A549 (cell line): ENCODE measurements around the gene MAP3K9. TPM values are rescaled to one million over a fixed set of nuclear protein-coding genes. Genes with fewer than 3 reads are reported as not detected.

Source experiments
- ATAC-seq, 2 experiments: fragments of 200-7000 bp in 1 of 2; fragments of >200 bp in 1 of 2; cut with Nextera tagmentation in 1 of 2; cut with Tn5 transposase in 1 of 2; 3 replicates each; pipeline versions ENCODE4 v1.8.0 to v1.9.1; 2018 to 2020; ENCODE audit warnings: mild to moderate bottlenecking in 1 of 2, moderate library complexity in 1 of 2
- CTCF ChIA-PET: fragments of 300-600 bp; sonication (Branson Sonifier 250); formaldehyde crosslinking; extraction: SDS; loops from one replicate; lab custom pipeline; 2021; ENCODE audit warnings: antibody characterized with exemption, inconsistent platforms; lab: Yijun Ruan, JAX
- POLR2A ChIA-PET: fragments of 350-600 bp; formaldehyde crosslinking; extraction: SDS; loops from one replicate; lab custom pipeline; 2021; ENCODE audit warnings: antibody characterized with exemption, inconsistent platforms; lab: Yijun Ruan, JAX
- DNase-seq, 2 experiments: peaks; one replicate each; pipeline versions ENCODE4 v3.0.0 to v3.0.0-alpha.2; 2011 to 2016; ENCODE audit warnings: low read depth in 1 of 2, low spot score in 1 of 2
- FAIRE-seq: peaks from 2 replicates; lab custom pipeline; 2011; peaks lifted over from hg19 to GRCh38; lab: Jason Lieb, UNC
- H3K27ac ChIP-seq, 2 experiments: fragments of >200 bp; sonication (Bioruptor Twin); formaldehyde crosslinking; 3 replicates each; pipeline ENCODE4 v1.5.1; 2016 to 2017
- H3K4me1 ChIP-seq: fragments of >200 bp; sonication (Bioruptor Twin); formaldehyde crosslinking; 3 replicates; pipeline ENCODE4 v1.6.1; 2016
- H3K4me2 ChIP-seq: fragments of >200 bp; sonication (Bioruptor Twin); formaldehyde crosslinking; 3 replicates; pipeline ENCODE4 v1.6.1; 2016
- H3K4me3 ChIP-seq: fragments of >200 bp; sonication (Bioruptor Twin); formaldehyde crosslinking; 3 replicates; pipeline ENCODE4 v1.5.1; 2016
- H3K9me3 ChIP-seq: fragments of >200 bp; sonication (Bioruptor Twin); formaldehyde crosslinking; 3 replicates; pipeline ENCODE4 v1.6.1; 2016
- CEBPB ChIP-seq, 2 experiments: fragments of >200 bp in 1 of 2; sonication (Bioruptor Twin) in 1 of 2; formaldehyde crosslinking in 1 of 2; IDR thresholded peaks; 2 replicates each; pipeline ENCODE4 v1.6.1; 2012 to 2016
- CHD2 ChIP-seq: fragments of 150-350 bp; IDR thresholded peaks from 2 replicates; pipeline ENCODE4 v1.6.1; 2014; ENCODE audit warnings: low read length; ENCODE audit not compliant: partially characterized antibody
- CHD4 ChIP-seq: fragments of 200-600 bp; sonication (generic); IDR thresholded peaks from 2 replicates; pipeline ENCODE4 v1.6.1; 2016; ENCODE audit warnings: antibody characterized with exemption, mild to moderate bottlenecking, borderline replicate concordance
- CTCF ChIP-seq: fragments of >200 bp; sonication (Bioruptor Twin); formaldehyde crosslinking; IDR thresholded peaks from 3 replicates; pipeline ENCODE4 v1.5.1; 2016
- E2F6 ChIP-seq: IDR thresholded peaks from 2 replicates; pipeline ENCODE4 v1.6.1; 2012; ENCODE audit warnings: low read depth, borderline replicate concordance
- EHF ChIP-seq: fragments of 250-450 bp; sonication (Bioruptor Pico); IDR thresholded peaks from 2 replicates; pipeline ENCODE4 v1.5.0; 2020; ENCODE audit warnings: mild to moderate bottlenecking
- ESRRA ChIP-seq: fragments of 150-350 bp; IDR thresholded peaks from 2 replicates; pipeline ENCODE4 v1.6.1; 2014; ENCODE audit warnings: mild to moderate bottlenecking, low read length, borderline replicate concordance
- HES2 ChIP-seq: fragments of >200 bp; sonication (Bioruptor Twin); formaldehyde crosslinking; IDR thresholded peaks from 2 replicates; pipeline ENCODE4 v1.6.1; 2016
- HMGXB4 ChIP-seq: fragments of 250-450 bp; sonication (Bioruptor Pico); IDR thresholded peaks from 2 replicates; pipeline ENCODE4 v1.5.0; 2021; ENCODE audit warnings: mild to moderate bottlenecking, moderate library complexity, borderline replicate concordance
- MYC ChIP-seq: IDR thresholded peaks from 2 replicates; pipeline ENCODE4 v1.6.1; 2012; ENCODE audit warnings: mild to moderate bottlenecking, inconsistent platforms, low read length, improper control_type of control experiment, borderline replicate concordance
- NPAS2 ChIP-seq: fragments of 250-450 bp; sonication (Bioruptor Pico); IDR thresholded peaks from 2 replicates; pipeline ENCODE4 v1.8.0; 2022; ENCODE audit warnings: mild to moderate bottlenecking, moderate library complexity, borderline replicate concordance
- PHF8 ChIP-seq: fragments of 200-600 bp; sonication (generic); IDR thresholded peaks from 2 replicates; pipeline ENCODE4 v1.6.1; 2016; ENCODE audit warnings: low read depth, mild to moderate bottlenecking, antibody characterized with exemption, moderate library complexity, borderline replicate concordance
- POLR2A ChIP-seq: IDR thresholded peaks from 2 replicates; pipeline ENCODE4 v1.6.1; 2012; ENCODE audit warnings: mild to moderate bottlenecking, low read length
- RAD21 ChIP-seq, 2 experiments: fragments of >200 bp in 1 of 2; sonication (Bioruptor Twin) in 1 of 2; formaldehyde crosslinking in 1 of 2; IDR thresholded peaks in 1 of 2; conservative IDR thresholded peaks in 1 of 2; 2 replicates in 1 of 2; 3 replicates in 1 of 2; pipeline ENCODE4 v1.6.1; 2012 to 2018; ENCODE audit warnings: inconsistent platforms in 1 of 2
- RCOR1 ChIP-seq: fragments of 150-350 bp; IDR thresholded peaks from 2 replicates; pipeline ENCODE4 v1.6.1; 2014; ENCODE audit warnings: antibody characterized with exemption, low read length, low read depth
- ZNF302 ChIP-seq: fragments of 250-450 bp; sonication (Bioruptor Pico); IDR thresholded peaks from 2 replicates; pipeline ENCODE4 v1.9.0; 2021; ENCODE audit warnings: inconsistent platforms, mild to moderate bottlenecking, moderate library complexity
- ZSCAN20 ChIP-seq: fragments of 250-450 bp; sonication (Bioruptor Pico); IDR thresholded peaks from 2 replicates; pipeline ENCODE4 v1.8.0; 2022; ENCODE audit warnings: mild to moderate bottlenecking, moderate library complexity
- WGBS: methylation state at CpG from one replicate; pipeline ENCODE4 v1.1.6; 2017; ENCODE audit errors: missing lambda C conversion rate; 5-methylcytosine and 5-hydroxymethylcytosine counted together
- polyA plus RNA-seq, 4 experiments: library from polyadenylated mRNA; depleted of rRNA in 3 of 4; stranded (reverse); fragments of >200 nt; fragmentation: RNase III in 1 of 4; extraction: RNeasy Plus Mini Kit Qiagen cat#74134 plus additional on column Dnase treatment in 1 of 4; gene quantifications; 2 replicates in 3 of 4; 3 replicates in 1 of 4; pipeline ENCODE4 v1.2.3, GENCODE V29; 2011 to 2017
- TF ChIP-seq, protein P1 (sequence below): fragments of 250-450 bp; sonication (Bioruptor Pico); IDR thresholded peaks from 2 replicates; pipeline ENCODE4 v1.5.0; 2020; ENCODE audit warnings: low read depth, mild to moderate bottlenecking, moderate library complexity
- TF ChIP-seq, protein P2 (sequence below): fragments of 150-350 bp; IDR thresholded peaks from 2 replicates; pipeline ENCODE4 v1.6.1; 2014; ENCODE audit warnings: low read depth, mild to moderate bottlenecking, low read length
- TF ChIP-seq, protein P3 (sequence below): fragments of 450-650 bp; IDR thresholded peaks from 2 replicates; pipeline ENCODE4 v1.6.1; 2014; ENCODE audit warnings: antibody characterized with exemption

Gene MAP3K9
- polyA plus RNA-seq, 2 of the 4 experiments (the other 2 are of a cell fraction): 5.3 to 8.5 TPM

DNA sequence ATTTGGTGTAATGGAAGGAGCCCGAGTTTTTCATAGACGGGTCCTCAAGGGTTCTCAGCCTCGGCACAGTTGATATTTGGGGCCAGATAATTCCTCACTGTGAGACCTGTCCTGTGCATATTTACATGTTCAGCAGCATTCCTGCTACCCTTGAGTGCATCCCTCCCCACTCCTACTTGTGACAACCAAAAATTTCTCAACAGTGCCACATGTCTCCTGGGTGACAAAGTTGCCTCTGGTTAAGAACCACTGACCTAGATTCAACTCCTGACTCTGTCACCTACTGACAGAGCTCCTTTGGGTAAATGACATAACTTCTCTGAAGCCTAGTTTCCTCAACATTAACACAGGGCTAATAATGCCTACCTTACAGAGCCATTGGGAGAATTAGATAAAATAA is 107.2 kb downstream of the MAP3K9 start:
- H3K4me1 ChIP-seq: peaks cover 28% of the 10 kb centered on the region
- no peak overlapping the region for H3K27ac ChIP-seq
- H3K4me3 ChIP-seq: no peak overlapping the region
- TF ChIP-seq MYC (no peak), CHD2 (no peak), PHF8 (no peak), ZSCAN20 (no peak)
- TF ChIP-seq, all 56 proteins: peak for 0
- no peaks in the 10 kb centered on the region for H3K9me3 ChIP-seq
- ChIA-PET CTCF (interaction anchor here (1.0 to 1.1 kb wide), 3 partner anchors 12 to 628 kb away, joined by 3 read pairs; no protein-coding TSS in a partner anchor), POLR2A (no interaction called here)
- no peak overlapping the region for H3K4me2 ChIP-seq
- DNase-seq (no peak), ATAC-seq (no peak), FAIRE-seq (no peak)
- 33% methylated on average over 3 of the region's 3 CpGs for WGBS

- ChIA-PET POLR2A (no interaction called here), CTCF (interaction anchor here (0.8 to 1.0 kb wide), 3 partner anchors 13 to 28 kb away, joined by 3 read pairs; no protein-coding TSS in a partner anchor)
- no peak overlapping the region for H3K27ac ChIP-seq
- H3K9me3 ChIP-seq: no peaks in the 10 kb centered on the region
- ATAC-seq (no peak), FAIRE-seq (no peak), DNase-seq (no peak)
- H3K4me2 ChIP-seq: no peak overlapping the region
- H3K4me1 ChIP-seq: peaks cover 24% of the 10 kb centered on the region
- H3K4me3 ChIP-seq: no peak overlapping the region
- TF ChIP-seq E2F6 (no peak), HMGXB4 (CRISPR knock-in tag) (no peak), ZSCAN20 (no peak), POLR2A (no peak), ZNF302 (CRISPR knock-in tag) (no peak), NPAS2 (CRISPR knock-in tag) (no peak)
These were observed 107.7 kb downstream of the MAP3K9 start for GRCh38 chr14:70701610-70702009.

GRCh38 chr14:70700955-70701585 is 108.2 kb downstream of the MAP3K9 start:
- Histone ChIP-seq H3K4me1 (peaks cover 20% of the 10 kb centered on the region), H3K4me3 (no peak overlapping the region), H3K4me2 (no peak overlapping the region), H3K27ac (no peak overlapping the region), H3K9me3 (no peaks in the 10 kb centered on the region)
- POLR2A ChIA-PET: no interaction called here
- CTCF ChIA-PET: interaction anchor here (0.8 to 3.0 kb wide), 3 partner anchors 13 to 27 kb away, joined by 3 to 17 read pairs (median 3); no protein-coding TSS in a partner anchor
- ATAC-seq: no peak
- WGBS: 78% methylated on average over 4 of the region's 4 CpGs
- DNase-seq: no peak
- no peak for FAIRE-seq
- TF ChIP-seq CTCF: no peak
- TF ChIP-seq, protein P1, sequence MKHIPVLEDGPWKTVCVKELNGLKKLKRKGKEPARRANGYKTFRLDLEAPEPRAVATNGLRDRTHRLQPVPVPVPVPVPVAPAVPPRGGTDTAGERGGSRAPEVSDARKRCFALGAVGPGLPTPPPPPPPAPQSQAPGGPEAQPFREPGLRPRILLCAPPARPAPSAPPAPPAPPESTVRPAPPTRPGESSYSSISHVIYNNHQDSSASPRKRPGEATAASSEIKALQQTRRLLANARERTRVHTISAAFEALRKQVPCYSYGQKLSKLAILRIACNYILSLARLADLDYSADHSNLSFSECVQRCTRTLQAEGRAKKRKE (CRISPR knock-in tag): no peak
- TF ChIP-seq, protein P2, sequence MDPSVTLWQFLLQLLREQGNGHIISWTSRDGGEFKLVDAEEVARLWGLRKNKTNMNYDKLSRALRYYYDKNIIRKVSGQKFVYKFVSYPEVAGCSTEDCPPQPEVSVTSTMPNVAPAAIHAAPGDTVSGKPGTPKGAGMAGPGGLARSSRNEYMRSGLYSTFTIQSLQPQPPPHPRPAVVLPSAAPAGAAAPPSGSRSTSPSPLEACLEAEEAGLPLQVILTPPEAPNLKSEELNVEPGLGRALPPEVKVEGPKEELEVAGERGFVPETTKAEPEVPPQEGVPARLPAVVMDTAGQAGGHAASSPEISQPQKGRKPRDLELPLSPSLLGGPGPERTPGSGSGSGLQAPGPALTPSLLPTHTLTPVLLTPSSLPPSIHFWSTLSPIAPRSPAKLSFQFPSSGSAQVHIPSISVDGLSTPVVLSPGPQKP: no peak
- no peak for TF ChIP-seq EHF
- TF ChIP-seq HES2: no peak
- TF ChIP-seq RCOR1: no peak
- no peak for TF ChIP-seq ESRRA
- TF ChIP-seq RAD21 (conservative IDR thresholded peaks at IDR 0.05 in 1 of 2, IDR thresholded peaks at IDR 0.05 in 1 of 2): no peak
- no peak for TF ChIP-seq CHD4
- TF ChIP-seq, protein P3, sequence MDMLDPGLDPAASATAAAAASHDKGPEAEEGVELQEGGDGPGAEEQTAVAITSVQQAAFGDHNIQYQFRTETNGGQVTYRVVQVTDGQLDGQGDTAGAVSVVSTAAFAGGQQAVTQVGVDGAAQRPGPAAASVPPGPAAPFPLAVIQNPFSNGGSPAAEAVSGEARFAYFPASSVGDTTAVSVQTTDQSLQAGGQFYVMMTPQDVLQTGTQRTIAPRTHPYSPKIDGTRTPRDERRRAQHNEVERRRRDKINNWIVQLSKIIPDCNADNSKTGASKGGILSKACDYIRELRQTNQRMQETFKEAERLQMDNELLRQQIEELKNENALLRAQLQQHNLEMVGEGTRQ: no peak
- TF ChIP-seq CEBPB (IDR thresholded peaks at IDR 0.05): no peak
